Nephron (organoid): ENCODE data around the gene TMEM25.
A peak's percentile ranks its signal among the peaks of the same experiment; 100 is the strongest.
"Not testable (repeated sequence)": the region's sequence is repeated elsewhere in the genome, so short reads cannot be mapped to it uniquely, and the experiment has no call there.

Experiments used
- H3K27ac Mint-ChIP-seq, 3 experiments: 2 replicates each; pipeline ENCODE4 v1.8.0; 2020; ENCODE audit warnings: mixed read lengths in 3 of 3, mild to moderate bottlenecking in 2 of 3, moderate library complexity in 1 of 3
- H3K27me3 Mint-ChIP-seq: 2 replicates; pipeline ENCODE4 v1.8.0; 2021; ENCODE audit warnings: low read depth, mild to moderate bottlenecking, moderate library complexity, mixed read lengths
- H3K36me3 Mint-ChIP-seq: 2 replicates; pipeline ENCODE4 v1.8.0; 2020; ENCODE audit warnings: low read depth, mixed read lengths
- H3K4me1 Mint-ChIP-seq: 2 replicates; pipeline ENCODE4 v1.8.0; 2020; ENCODE audit warnings: mixed read lengths
- H3K4me3 Mint-ChIP-seq, 3 experiments: 2 replicates each; pipeline ENCODE4 v1.8.0; 2020; ENCODE audit warnings: mild to moderate bottlenecking in 3 of 3, mixed read lengths in 3 of 3, moderate library complexity in 2 of 3
- H3K9me3 Mint-ChIP-seq: 2 replicates; pipeline ENCODE4 v1.8.0; 2020; ENCODE audit warnings: mixed read lengths
- CTCF ChIP-seq, 3 experiments: fragments of 200-600 bp; sonication (generic); IDR thresholded peaks; one replicate each; pipeline ENCODE4 v1.5.0; 2021; ENCODE audit warnings: antibody characterized with exemption in 3 of 3; ENCODE audit not compliant: unreplicated experiment in 3 of 3

The TMEM25 gene

GRCh38 chr11:118565051-118565450 is 34.1 kb downstream of the TMEM25 start:
- Mint-ChIP-seq H3K9me3 (no peaks in the 10 kb centered on the region), H3K4me3 (peak overlapping the region; percentile 81 to 95 (median 82)), H3K36me3 (peaks cover 8% of the 10 kb centered on the region), H3K27ac (peak overlapping the region in 2 of 3 experiments; percentile 37 to 94), H3K27me3 (no peaks in the 10 kb centered on the region), H3K4me1 (peaks cover 14% of the 10 kb centered on the region)
- TF ChIP-seq CTCF (IDR thresholded peaks at IDR 0.05; ENCODE audit: unreplicated experiment in 3 of 3): no peak

- Mint-ChIP-seq H3K9me3 (no peaks in the 10 kb centered on the region), H3K27ac (no peak overlapping the region), H3K27me3 (no peaks in the 10 kb centered on the region), H3K36me3 (no peaks in the 10 kb centered on the region), H3K4me3 (peak overlapping the region in 2 of 3 experiments; percentile 36 to 52), H3K4me1 (peaks cover 34% of the 10 kb centered on the region)
- TF ChIP-seq CTCF (IDR thresholded peaks at IDR 0.05; ENCODE audit: unreplicated experiment in 3 of 3): no peak
Observed at GRCh38 chr11:118569670-118570069, 38.7 kb downstream of the TMEM25 start.

DNA sequence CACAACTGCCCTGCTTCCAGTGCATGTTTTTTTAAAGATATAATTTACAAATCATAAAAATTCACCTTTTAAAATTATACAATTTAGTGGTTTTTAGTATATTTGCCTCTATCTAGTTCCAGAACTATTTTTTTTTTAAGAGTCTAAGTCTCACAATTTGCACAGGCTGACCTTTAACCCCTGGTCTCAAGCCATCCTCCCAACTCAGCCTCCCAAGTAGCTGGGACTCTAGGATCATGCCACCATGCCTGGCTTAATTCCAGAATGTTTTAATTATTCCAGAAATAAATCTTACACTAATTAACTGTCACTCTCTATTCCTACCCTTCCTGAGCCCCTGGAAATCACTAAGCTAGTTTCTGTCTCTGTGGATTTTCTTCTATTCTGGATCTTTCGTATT is 39.8 kb downstream of the TMEM25 start:
- peaks cover 36% of the 10 kb centered on the region for H3K4me1 Mint-ChIP-seq
- peaks cover under 1% of the 10 kb centered on the region for H3K36me3 Mint-ChIP-seq
- H3K4me3 Mint-ChIP-seq: peak overlapping the region in 2 of 3 experiments; percentile 99
- no peak for TF ChIP-seq CTCF (IDR thresholded peaks at IDR 0.05; ENCODE audit: unreplicated experiment in 3 of 3)
- peak overlapping the region in 1 of 3 experiments; percentile 96 for H3K27ac Mint-ChIP-seq
- no peaks in the 10 kb centered on the region for H3K9me3 Mint-ChIP-seq
- no peaks in the 10 kb centered on the region for H3K27me3 Mint-ChIP-seq

DNA sequence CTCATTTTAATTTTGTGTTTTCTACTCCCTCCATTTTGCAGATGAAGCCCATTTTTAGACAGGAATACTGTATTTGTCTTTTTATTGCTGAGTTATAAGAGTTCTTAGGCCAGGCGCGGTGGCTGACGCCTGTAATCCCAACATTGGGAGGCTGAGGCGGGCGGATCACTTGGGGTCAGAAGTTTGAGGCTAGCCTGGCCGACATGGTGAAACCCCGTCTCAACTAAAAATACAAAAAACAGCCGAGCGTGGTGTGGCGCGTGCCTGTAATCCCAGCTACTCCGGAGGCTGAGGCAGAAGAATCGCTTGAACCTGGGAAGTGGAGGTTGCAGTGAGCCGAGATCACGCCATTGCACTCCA is 40.7 kb downstream of the TMEM25 start:
- H3K4me1 Mint-ChIP-seq: peaks cover 41% of the 10 kb centered on the region
- peak overlapping the region; percentile 91 to 99 (median 99) for H3K4me3 Mint-ChIP-seq
- H3K27me3 Mint-ChIP-seq, H3K36me3 Mint-ChIP-seq, H3K9me3 Mint-ChIP-seq: not testable (repeated sequence)
- H3K27ac Mint-ChIP-seq: peak overlapping the region; percentile 96 to 98 (median 96)

DNA sequence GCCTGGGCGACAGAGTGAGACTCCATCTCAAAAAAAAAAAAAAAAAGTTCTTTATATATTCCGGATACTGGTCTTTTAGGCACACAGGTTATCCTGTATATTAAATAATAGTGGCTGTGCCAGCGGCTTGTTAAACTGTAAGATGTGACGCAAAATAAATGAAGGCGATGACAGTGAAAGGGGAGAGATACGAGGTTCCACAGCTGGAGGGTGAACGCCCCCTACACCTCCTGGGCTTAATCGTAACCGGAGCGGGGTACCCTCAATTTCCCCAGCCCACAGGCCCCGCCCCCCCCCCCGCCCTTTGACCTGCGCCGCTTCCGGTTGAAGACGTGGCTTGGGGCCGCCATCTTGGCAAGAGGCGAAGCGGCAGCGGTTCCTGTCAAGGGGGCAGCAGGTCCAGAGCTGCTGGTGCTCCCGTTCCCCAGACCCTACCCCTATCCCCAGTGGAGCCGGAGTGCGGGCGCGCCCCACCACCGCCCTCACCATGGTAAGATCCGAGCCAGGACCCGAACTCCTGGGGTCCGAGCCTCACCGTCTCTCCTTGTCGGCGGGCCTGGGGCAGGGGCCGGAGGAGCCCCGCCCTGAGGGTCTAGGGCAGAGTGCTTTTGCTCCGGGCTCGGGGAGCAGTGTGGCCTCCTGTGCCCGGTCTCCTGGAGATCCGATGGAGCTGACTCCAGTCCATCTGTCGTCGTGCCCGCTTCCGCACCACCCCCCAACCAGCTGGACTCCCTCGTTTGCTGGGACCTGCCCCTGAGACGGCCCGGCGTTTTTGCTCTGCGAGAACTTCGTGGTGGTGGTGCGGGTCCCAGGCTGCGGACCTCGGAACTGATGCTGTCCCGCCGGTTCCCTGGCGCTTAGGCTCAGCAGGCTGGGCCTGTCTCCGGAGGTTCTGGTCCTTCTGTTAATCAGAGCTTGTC is 41.3 kb downstream of the TMEM25 start, which contains the start of gene ARCN1:
ARCN1 (plus strand) TSS at position 349 of the 920 bp plus-strand sequence; CDS start at position 488, 139 bp downstream.
- no peak for TF ChIP-seq CTCF (IDR thresholded peaks at IDR 0.05; ENCODE audit: unreplicated experiment in 3 of 3)
- H3K27ac Mint-ChIP-seq: peak within 1 kb of the TSS; percentile 96 to 98 (median 96)
- H3K9me3 Mint-ChIP-seq: no peaks in the 10 kb centered on the region
- peaks cover 45% of the 10 kb centered on the region for H3K4me1 Mint-ChIP-seq
- H3K4me3 Mint-ChIP-seq: peak within 1 kb of the TSS; percentile 91 to 99 (median 99)
- H3K27me3 Mint-ChIP-seq: no peaks in the 10 kb centered on the region
- peaks cover 5% of the 10 kb centered on the region for H3K36me3 Mint-ChIP-seq

GRCh38 chr11:118572981-118573550 is 42.1 kb downstream of the TMEM25 start:
- peak overlapping the region; percentile 91 to 99 (median 99) for H3K4me3 Mint-ChIP-seq
- H3K27me3 Mint-ChIP-seq: no peaks in the 10 kb centered on the region
- peaks cover 9% of the 10 kb centered on the region for H3K36me3 Mint-ChIP-seq
- TF ChIP-seq CTCF (IDR thresholded peaks at IDR 0.05; ENCODE audit: unreplicated experiment in 3 of 3): no peak
- no peaks in the 10 kb centered on the region for H3K9me3 Mint-ChIP-seq
- H3K27ac Mint-ChIP-seq: peak overlapping the region; percentile 96 to 98 (median 96)
- H3K4me1 Mint-ChIP-seq: peaks cover 49% of the 10 kb centered on the region
